HG03521 (cell line): ENCODE results near the gene CHMP4B.

Source experiments
- ATAC-seq: cut with Tn5 transposase; IDR thresholded peaks from one replicate; pipeline ENCODE4 v1.9.1; 2021; ENCODE audit warnings: mild to moderate bottlenecking, moderate library complexity; ENCODE audit not compliant: unreplicated experiment

The CHMP4B gene

GRCh38 chr20:33817411-33817810 is 6.3 kb downstream of the CHMP4B start:
- no peak for ATAC-seq

DNA sequence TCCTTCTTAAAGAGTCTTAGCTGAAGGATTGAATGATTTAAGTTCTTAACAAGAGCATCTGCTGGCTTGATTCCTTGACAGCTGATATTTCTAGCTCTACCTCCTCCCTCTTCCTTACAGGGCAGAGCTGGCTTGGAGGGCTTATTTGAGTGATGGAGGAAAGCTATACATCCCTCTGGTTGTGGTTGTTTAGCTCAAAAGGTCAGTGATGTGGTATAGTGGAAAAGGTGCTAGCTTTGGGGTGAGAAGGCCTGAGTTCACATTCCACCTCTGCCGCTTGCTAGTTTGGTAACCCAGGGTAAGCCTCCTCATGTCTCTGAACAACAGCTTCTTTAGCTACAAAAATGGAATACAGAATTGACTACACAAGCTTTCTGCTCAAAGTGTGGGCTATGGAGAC is 8.3 kb downstream of the CHMP4B start:
- ATAC-seq = no peak

GRCh38 chr20:33820362-33820761 is 9.2 kb downstream of the CHMP4B start:
- no peak for ATAC-seq

- no peak for ATAC-seq
Measured at GRCh38 chr20:33821270-33821836, 10.2 kb downstream of the CHMP4B start.

DNA sequence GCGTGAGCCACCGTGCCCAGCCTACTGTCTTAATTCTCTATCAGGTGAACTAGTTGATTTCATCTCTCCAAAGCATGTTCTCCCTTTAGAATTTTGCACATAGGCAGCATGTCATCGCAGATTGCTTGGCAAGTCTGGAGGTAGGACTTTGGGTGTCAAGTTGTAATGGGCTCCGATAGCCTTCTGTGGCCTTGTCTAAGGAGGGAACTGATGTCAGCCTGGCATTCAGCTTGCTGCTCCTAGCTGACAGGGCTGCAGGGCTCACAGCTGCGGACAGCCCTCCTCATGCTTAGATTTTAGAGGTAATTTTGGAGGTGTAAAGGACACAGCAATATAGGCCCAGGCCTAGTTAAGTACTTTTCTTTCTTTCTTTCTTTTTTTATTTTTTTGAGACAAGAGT is 11.3 kb downstream of the CHMP4B start:
- ATAC-seq = no peak

DNA sequence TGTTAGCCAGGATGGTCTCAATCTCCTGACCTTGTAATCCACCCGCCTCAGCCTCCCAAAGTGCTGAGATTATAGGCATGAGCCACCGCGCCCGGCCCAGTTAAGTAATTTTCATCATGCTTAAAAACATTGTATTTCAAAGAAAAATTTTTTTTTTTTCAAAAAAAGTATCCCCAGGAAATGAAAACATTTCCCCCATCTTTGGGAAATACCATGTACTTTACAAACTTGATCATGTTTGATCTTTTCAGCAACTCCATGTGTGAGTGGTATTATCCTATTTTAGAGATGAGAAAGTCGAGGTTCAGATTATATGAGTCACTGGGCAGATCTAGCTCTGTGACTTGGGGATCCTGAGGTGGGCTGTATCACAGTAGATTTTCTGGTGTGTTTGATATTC is 11.8 kb downstream of the CHMP4B start:
- ATAC-seq = no peak

GRCh38 chr20:33824852-33825251 is 13.7 kb downstream of the CHMP4B start:
- no peak for ATAC-seq

GRCh38 chr20:33825340-33826269 is 14.5 kb downstream of the CHMP4B start:
- no peak for ATAC-seq

GRCh38 chr20:33826270-33826897 is 15.2 kb downstream of the CHMP4B start:
- ATAC-seq = no peak

DNA sequence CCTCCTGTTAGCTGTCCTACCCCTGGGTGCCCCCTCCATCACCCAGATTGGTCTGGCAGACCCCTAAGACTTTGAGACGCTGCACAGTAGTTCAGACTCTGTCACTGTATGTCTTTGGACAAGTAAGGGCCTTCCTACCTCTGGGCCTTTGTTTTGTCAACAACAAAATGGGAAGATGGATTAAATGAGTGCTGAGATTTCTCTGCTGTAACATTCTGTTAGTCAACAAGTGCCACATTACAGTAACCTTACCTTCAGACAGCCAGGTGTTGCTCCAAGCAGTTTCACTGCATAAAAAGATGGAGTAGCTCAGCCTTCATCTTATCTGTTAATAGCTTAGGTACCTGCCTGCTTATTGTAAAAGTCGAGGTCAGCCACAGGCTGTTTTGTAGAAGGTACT is 16.0 kb downstream of the CHMP4B start:
- no peak for ATAC-seq

GRCh38 chr20:33827634-33828325 is 16.6 kb downstream of the CHMP4B start:
- no peak for ATAC-seq

GRCh38 chr20:33828326-33828844 is 17.2 kb downstream of the CHMP4B start:
- ATAC-seq = no peak

DNA sequence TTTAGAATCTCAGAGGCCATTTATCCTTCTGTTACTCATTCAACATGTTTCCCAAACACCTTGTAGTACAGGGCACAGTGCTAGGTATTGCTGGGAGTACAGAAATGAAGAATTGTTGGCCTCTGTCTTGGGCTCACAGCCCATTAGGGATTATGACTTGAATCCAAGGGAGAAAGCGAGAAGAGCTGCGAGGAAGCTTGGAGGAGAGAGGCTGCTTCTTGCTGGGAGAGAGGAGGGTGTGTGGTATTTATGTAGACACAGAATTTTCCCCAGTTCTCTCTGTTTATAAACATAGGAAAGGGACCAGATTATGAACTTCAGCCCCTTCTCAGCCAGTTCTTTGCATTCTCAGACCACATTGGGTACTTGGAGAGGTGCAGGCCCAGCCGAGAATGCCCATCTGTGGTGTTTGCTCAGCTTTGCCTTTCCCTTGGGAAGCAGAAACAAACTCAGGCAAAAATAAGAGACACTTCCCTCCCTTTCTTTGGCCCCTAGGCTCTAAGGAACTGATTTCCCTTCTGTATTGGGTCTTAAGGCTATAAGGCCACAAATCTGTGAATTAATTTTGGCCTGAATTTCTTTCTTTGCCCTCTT is 17.9 kb downstream of the CHMP4B start:
- ATAC-seq = no peak

GRCh38 chr20:33829636-33830035 is 18.5 kb downstream of the CHMP4B start:
- ATAC-seq = no peak

DNA sequence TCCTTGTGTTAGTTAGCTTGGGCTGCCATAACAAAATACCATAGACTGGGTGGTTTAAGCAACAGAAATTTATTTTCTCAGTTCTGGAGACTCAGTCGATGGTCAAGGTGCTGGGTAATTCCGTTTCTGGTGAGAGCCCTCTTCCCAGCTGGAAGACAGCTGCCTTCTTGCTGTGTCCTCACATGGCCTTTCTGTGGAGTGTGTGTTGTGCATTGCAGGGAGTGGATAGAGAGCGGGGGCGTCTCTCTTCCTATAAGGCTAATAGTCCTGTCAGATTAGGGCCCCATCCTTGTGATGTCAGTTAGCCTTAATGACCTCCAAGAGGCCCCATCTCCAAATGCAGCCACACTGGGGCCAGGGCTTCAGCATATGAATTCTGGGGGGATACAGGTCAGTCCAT is 19.2 kb downstream of the CHMP4B start:
- ATAC-seq = no peak

DNA sequence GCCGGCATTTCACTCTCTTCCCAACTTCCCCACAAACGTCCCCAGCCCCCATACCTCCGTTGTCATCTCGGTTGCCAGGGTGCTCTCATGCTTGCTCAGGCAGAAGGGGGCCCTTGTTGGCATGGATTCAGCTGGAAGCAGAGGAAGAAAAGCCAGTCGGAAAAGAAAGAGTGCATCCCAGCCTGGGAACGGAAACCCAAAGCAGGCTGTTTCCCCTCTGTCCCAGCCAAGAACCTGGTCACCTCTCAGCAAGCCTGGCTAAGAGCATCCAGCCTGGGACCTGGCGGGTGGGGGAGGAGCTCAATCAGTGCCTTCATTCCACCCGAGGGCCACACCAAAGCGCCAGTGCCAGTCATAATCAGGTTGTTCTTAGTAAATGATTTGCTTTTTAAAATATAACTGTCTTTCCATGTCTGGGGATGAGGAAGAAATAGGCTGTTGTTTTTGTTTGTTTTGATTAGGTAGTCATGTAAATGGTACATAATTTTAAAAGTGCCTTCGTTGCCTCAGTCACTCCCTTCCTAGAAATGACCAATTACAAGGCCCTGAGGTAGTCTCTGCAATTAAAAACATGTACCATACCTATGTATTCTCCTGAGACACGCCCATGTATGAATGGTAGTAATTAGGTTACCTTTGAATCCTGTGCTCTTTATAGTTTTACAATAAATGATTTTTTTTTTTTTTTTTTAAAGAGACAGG is 21.1 kb downstream of the CHMP4B start:
- no peak for ATAC-seq

- no peak for ATAC-seq
Measured at GRCh38 chr20:33833333-33833732, 22.2 kb downstream of the CHMP4B start.

- ATAC-seq = no peak
Measured at GRCh38 chr20:33835615-33836172, 24.5 kb downstream of the CHMP4B start.

DNA sequence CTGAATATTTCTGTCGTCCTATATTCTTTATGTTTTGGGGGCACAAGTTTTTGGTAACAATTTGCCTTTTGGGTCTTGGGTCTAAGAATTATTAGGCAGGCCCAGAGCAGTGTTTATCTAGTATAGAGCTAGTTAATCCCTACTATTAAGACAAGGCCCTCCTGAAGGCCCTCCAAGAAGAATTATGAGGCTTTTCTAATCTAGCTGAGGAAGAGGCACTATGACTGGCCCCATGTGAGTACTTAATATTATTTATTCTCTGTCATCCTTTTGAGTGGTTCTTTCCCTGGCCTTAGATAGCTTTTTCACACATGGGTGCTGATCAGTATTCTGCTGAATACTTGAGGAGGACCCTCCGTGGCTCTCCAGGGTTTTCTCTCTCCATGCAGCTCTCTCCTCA is 25.1 kb downstream of the CHMP4B start:
- ATAC-seq = no peak
